ENCODE measurements around the gene MVD. TPM values are rescaled to one million over a fixed set of nuclear protein-coding genes. Genes with fewer than 3 reads are reported as not detected.
A peak's percentile ranks its signal among the peaks of the same experiment; 100 is the strongest.

The MVD gene
- total and polyA plus RNA-seq, 4 experiments from 2014 or later: 15.6 to 57.0 (median 35.9) TPM

DNA sequence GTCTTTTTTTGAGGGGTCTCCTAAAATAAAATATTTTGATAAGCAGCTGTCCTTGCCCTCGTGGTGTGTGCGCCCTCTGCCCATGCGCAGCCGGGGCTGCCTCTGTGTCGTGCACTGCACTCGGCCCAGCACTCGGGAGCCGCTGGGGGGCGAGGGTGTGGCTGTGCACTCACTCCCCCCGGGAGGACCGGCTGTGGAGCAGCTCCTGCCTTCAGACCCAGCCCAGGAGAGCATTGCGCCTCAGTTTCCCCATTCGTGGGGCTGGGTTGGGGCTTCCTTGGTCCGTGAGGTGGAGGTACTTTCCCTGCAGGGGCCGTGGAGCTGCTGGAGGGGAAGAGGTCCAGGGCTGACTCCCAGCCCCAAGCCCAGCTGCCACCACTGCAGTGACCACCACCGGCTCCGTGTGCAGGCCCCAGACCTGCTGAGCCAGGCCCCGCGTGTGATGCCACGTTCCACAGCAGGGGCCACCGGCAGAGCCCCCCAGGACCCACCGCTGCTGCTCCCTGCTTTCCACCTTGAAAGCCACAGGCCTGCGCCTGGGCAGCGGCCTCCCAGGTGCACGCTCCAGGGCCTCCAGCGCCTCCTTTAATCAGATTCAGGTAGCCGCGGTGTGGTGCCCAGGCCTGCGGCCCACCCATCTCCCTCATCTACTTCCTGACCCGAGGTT lies 30.8 kb downstream of the MVD start:
- H3K36me3 Mint-ChIP-seq: peaks cover 6 to 28% of the 10 kb centered on the region in 2 donors
- Histone ChIP-seq H3K27ac (ENCODE audit: low read depth, low read length) (no peak overlapping the region), H3K4me1 (ENCODE audit: insufficient read depth, low read length) (peaks cover 25% of the 10 kb centered on the region), H3K36me3 (ENCODE audit: insufficient read depth, low read length) (peaks cover 9% of the 10 kb centered on the region), H3K9me3 (ENCODE audit: control insufficient read depth in 1 of 2, low read length in 2 of 2) (no peaks in the 10 kb centered on the region), H3K27me3 (ENCODE audit: insufficient read depth, low read length) (no peaks in the 10 kb centered on the region), H3K4me3 (ENCODE audit: low read length in 2 of 2) (no peak overlapping the region)
- H3K27me3 Mint-ChIP-seq: peaks cover 0 to under 1% of the 10 kb centered on the region in 2 donors
- intact Hi-C loops (cut with micrococcal nuclease): loop anchor here (5.0 kb wide), 1 partner anchor 225 kb away; the partner anchor contains the start of genes GALNS and TRAPPC2L
- DNase-seq: peak in 1 of 5 donors; percentile 28
- CTCF ChIA-PET (ENCODE audit: partially characterized antibody): interaction anchor here (1.1 to 1.6 kb wide), 2 partner anchors 12 to 18 kb away, joined by 3 read pairs; no protein-coding TSS in a partner anchor
- H3K4me3 Mint-ChIP-seq: no peak overlapping the region
- POLR2A ChIA-PET (ENCODE audit: partially characterized antibody): interaction anchor here (1.6 to 6.0 kb wide), 4 partner anchors 12 to 56 kb away, joined by 7 to 50 read pairs (median 10); partner anchors contain the start of gene MVD
- H3K27ac Mint-ChIP-seq: peak overlapping the region in 6 of 7 donors; percentile 26 to 83 (median 52)
- peaks cover 0 to under 1% (median 0%) of the 10 kb centered on the region in 8 donors for H3K9me3 Mint-ChIP-seq
- peaks cover 5 to 31% (median 13%) of the 10 kb centered on the region in 4 donors for H3K4me1 Mint-ChIP-seq

DNA sequence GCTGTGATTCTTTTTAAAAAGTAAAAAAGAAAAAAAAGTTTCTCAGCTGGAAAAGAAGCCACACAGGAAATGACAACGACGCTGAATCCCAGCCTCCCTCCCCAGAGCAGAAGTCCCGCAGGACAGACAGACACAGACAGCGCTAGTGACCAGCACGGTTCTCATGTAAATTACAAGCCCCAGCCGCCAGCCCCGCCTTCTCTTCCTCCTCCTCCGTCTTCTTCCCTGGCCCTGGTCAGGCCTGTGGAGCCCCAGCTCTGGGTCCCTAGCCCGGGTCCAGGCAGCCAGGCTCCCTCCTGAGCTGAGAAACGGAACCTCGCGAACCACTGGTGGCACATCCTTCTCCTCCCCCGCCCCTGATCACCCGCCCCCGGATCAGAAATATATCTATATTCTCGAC lies 31.5 kb downstream of the MVD start:
- peaks cover 12 to 32% of the 10 kb centered on the region in 2 donors for H3K36me3 Mint-ChIP-seq
- no peaks in the 10 kb centered on the region for H3K9me3 ChIP-seq (ENCODE audit: control insufficient read depth in 1 of 2, low read length in 2 of 2)
- no peaks in the 10 kb centered on the region for H3K27me3 Mint-ChIP-seq
- ChIA-PET POLR2A (ENCODE audit: partially characterized antibody) (interaction anchor here (0.9 to 6.0 kb wide), 3 partner anchors 10 to 32 kb away, joined by 3 to 50 read pairs (median 12); partner anchors contain the start of gene MVD), CTCF (ENCODE audit: partially characterized antibody) (interaction anchor here (1.6 kb wide), 1 partner anchor 12 kb away, joined by 3 read pairs; no protein-coding TSS in a partner anchor)
- no peak overlapping the region for H3K27ac ChIP-seq (ENCODE audit: low read depth, low read length)
- peak in 1 of 5 donors; percentile 5 for DNase-seq
- no peaks in the 10 kb centered on the region for H3K9me3 Mint-ChIP-seq
- peaks cover 24% of the 10 kb centered on the region for H3K4me1 ChIP-seq (ENCODE audit: insufficient read depth, low read length)
- H3K27ac Mint-ChIP-seq: peak overlapping the region in 4 of 7 donors; percentile 26 to 84 (median 62)
- H3K36me3 ChIP-seq (ENCODE audit: insufficient read depth, low read length): peaks cover 9% of the 10 kb centered on the region
- H3K4me3 Mint-ChIP-seq: peak overlapping the region in 1 of 8 donors; percentile 24
- no peaks in the 10 kb centered on the region for H3K27me3 ChIP-seq (ENCODE audit: insufficient read depth, low read length)
- peaks cover 5 to 29% (median 11%) of the 10 kb centered on the region in 4 donors for H3K4me1 Mint-ChIP-seq
- intact Hi-C loops (cut with micrococcal nuclease): loop anchor here (5.0 kb wide), 1 partner anchor 226 kb away; the partner anchor contains the start of genes GALNS and TRAPPC2L
- H3K4me3 ChIP-seq (ENCODE audit: low read length in 2 of 2): no peak overlapping the region

DNA sequence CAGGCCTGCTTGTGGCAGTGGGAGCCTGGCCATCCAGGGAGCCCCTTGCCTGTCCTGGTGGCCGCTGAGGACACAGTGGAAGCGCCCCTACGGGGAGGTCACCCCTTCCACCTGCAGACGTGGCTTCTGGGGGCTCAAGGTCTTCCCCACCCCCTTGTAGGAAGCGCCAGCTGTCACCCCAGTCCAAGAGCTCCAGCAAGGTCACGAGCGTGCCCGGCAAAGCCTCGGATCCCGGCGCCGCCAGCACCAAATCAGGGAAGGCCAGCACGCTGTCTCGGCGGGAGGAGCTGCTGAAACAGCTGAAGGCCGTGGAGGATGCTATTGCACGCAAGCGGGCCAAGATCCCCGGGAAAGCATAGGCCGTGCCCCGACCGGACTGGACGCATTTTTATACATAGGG lies 31.9 kb downstream of the MVD start:
- Mint-ChIP-seq H3K27me3 (no peaks in the 10 kb centered on the region), H3K27ac (no peak overlapping the region), H3K4me1 (peaks cover 5 to 24% (median 9%) of the 10 kb centered on the region in 4 donors), H3K4me3 (no peak overlapping the region), H3K9me3 (no peaks in the 10 kb centered on the region), H3K36me3 (peaks cover 15 to 37% of the 10 kb centered on the region in 2 donors)
- H3K27ac ChIP-seq (ENCODE audit: low read depth, low read length): no peak overlapping the region
- DNase-seq: peak in 1 of 5 donors; percentile 28
- intact Hi-C loops (cut with micrococcal nuclease): loop anchor here (5.0 kb wide), 1 partner anchor 226 kb away; the partner anchor contains the start of genes GALNS and TRAPPC2L
- H3K9me3 ChIP-seq (ENCODE audit: control insufficient read depth in 1 of 2, low read length in 2 of 2): no peaks in the 10 kb centered on the region
- no peak overlapping the region for H3K4me3 ChIP-seq (ENCODE audit: low read length in 2 of 2)
- ChIA-PET CTCF (ENCODE audit: partially characterized antibody) (interaction anchor here (1.6 kb wide), 1 partner anchor 11 kb away, joined by 3 read pairs; no protein-coding TSS in a partner anchor), POLR2A (ENCODE audit: partially characterized antibody) (interaction anchor here (0.9 to 6.0 kb wide), 3 partner anchors 10 to 33 kb away, joined by 3 to 50 read pairs (median 12); partner anchors contain the start of gene MVD)
- no peaks in the 10 kb centered on the region for H3K27me3 ChIP-seq (ENCODE audit: insufficient read depth, low read length)
- peaks cover 9% of the 10 kb centered on the region for H3K36me3 ChIP-seq (ENCODE audit: insufficient read depth, low read length)
- peaks cover 20% of the 10 kb centered on the region for H3K4me1 ChIP-seq (ENCODE audit: insufficient read depth, low read length)

DNA sequence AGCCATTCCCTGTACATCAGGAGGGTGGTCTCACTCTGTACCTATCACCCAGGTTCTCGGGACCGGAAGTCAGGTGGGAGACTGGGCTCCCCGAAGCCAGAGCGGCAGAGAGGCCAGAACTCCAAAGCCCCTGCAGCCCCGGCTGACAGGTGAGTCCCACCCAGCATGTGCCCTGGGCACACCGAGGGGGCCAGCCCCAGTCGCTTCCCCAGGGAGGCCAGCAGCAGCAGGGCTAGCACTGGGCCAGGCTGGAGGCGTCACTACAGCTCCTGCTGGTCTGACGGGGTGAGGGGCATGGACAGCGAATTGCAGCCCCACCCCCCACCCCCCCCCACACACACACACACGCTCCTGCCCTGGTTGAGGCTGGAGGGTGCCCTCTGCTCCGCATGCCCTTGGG lies 32.5 kb downstream of the MVD start:
- Mint-ChIP-seq H3K27ac (peak overlapping the region in 1 of 7 donors; percentile 83), H3K4me1 (peaks cover 5 to 20% (median 8%) of the 10 kb centered on the region in 4 donors), H3K4me3 (no peak overlapping the region), H3K27me3 (no peaks in the 10 kb centered on the region), H3K36me3 (peaks cover 15 to 40% of the 10 kb centered on the region in 2 donors), H3K9me3 (no peaks in the 10 kb centered on the region)
- no peaks in the 10 kb centered on the region for H3K9me3 ChIP-seq (ENCODE audit: control insufficient read depth in 1 of 2, low read length in 2 of 2)
- CTCF ChIA-PET (ENCODE audit: partially characterized antibody): interaction anchor here (1.6 kb wide), 1 partner anchor 10 kb away, joined by 5 read pairs; no protein-coding TSS in a partner anchor
- DNase-seq: peak in 1 of 5 donors; percentile 36
- H3K4me1 ChIP-seq (ENCODE audit: insufficient read depth, low read length): peaks cover 18% of the 10 kb centered on the region
- peaks cover 9% of the 10 kb centered on the region for H3K36me3 ChIP-seq (ENCODE audit: insufficient read depth, low read length)
- no peaks in the 10 kb centered on the region for H3K27me3 ChIP-seq (ENCODE audit: insufficient read depth, low read length)
- intact Hi-C loops (cut with micrococcal nuclease): loop anchor here (5.0 kb wide), 1 partner anchor 227 kb away; the partner anchor contains the start of genes GALNS and TRAPPC2L
- POLR2A ChIA-PET (ENCODE audit: partially characterized antibody): interaction anchor here (0.9 to 6.0 kb wide), 2 partner anchors 11 kb away, joined by 3 to 50 read pairs; no protein-coding TSS in a partner anchor
- no peak overlapping the region for H3K27ac ChIP-seq (ENCODE audit: low read depth, low read length)
- H3K4me3 ChIP-seq (ENCODE audit: low read length in 2 of 2): no peak overlapping the region

DNA sequence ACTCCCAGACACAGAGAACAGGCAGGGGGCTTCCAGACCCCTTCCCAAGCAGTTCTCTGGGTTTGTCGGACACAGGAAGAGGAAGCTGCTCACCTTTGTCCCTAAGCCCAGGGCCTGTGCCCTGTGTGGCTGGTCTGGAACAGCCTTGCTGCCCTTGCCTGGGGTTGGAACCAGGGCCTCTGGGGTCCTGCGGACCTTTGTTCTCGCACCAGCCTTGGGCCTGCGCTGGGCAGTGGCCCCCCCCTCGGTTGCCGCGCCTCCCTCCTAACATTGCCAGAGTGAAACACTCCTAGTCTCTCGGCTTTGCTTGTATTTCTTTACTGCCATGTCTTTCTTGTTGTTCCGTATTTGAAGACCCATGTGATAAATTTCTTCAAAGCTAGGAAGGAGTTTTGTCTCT lies 33.1 kb downstream of the MVD start:
- Histone ChIP-seq H3K4me1 (ENCODE audit: insufficient read depth, low read length) (peaks cover 12% of the 10 kb centered on the region), H3K4me3 (ENCODE audit: low read length in 2 of 2) (no peak overlapping the region), H3K27me3 (ENCODE audit: insufficient read depth, low read length) (no peaks in the 10 kb centered on the region), H3K27ac (ENCODE audit: low read depth, low read length) (no peak overlapping the region), H3K36me3 (ENCODE audit: insufficient read depth, low read length) (peaks cover 15% of the 10 kb centered on the region), H3K9me3 (ENCODE audit: control insufficient read depth in 1 of 2, low read length in 2 of 2) (no peaks in the 10 kb centered on the region)
- H3K4me1 Mint-ChIP-seq: peaks cover 3 to 15% (median 6%) of the 10 kb centered on the region in 4 donors
- no peak overlapping the region for H3K4me3 Mint-ChIP-seq
- POLR2A ChIA-PET (ENCODE audit: partially characterized antibody): interaction anchor here (0.6 to 6.0 kb wide), 3 partner anchors 9 to 12 kb away, joined by 3 to 50 read pairs (median 3); partner anchors contain the start of gene IL17C
- intact Hi-C loops (cut with micrococcal nuclease): loop anchor here (5.0 kb wide), 1 partner anchor 227 kb away; the partner anchor contains the start of genes GALNS and TRAPPC2L
- CTCF ChIA-PET (ENCODE audit: partially characterized antibody): interaction anchor here (0.6 to 1.6 kb wide), 3 partner anchors 10 to 873 kb away, joined by 3 to 5 read pairs (median 3); no protein-coding TSS in a partner anchor
- DNase-seq: peak in 1 of 5 donors; percentile 2
- peak overlapping the region in 2 of 7 donors; percentile 46 to 92 for H3K27ac Mint-ChIP-seq
- H3K36me3 Mint-ChIP-seq: peaks cover 15 to 40% of the 10 kb centered on the region in 2 donors
- no peaks in the 10 kb centered on the region for H3K27me3 Mint-ChIP-seq
- no peaks in the 10 kb centered on the region for H3K9me3 Mint-ChIP-seq

DNA sequence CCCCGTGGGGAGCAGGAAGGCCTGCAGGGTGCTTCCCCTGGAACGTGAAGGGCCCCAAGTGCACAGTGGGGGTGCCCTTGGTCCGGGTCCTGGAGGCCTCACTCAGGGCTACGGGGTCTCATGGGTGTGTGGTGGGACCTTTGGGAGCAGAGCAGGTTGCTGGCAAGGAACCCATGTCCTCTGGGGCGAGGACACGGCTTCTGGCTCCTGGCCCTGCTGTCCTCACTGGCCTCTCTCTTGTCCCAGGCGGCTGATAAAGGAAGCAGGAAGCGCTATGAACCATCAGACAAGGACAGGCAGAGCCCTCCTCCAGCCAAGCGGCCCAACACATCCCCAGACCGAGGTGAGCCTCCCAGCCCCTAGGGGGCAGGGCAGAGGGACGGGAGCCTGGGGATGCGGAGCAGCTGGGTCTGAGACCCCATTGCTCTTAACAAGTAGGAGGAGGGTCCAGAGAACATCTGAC lies 34.3 kb downstream of the MVD start:
- peak overlapping the region in 3 of 7 donors; percentile 27 to 70 (median 35) for H3K27ac Mint-ChIP-seq
- H3K27me3 ChIP-seq (ENCODE audit: insufficient read depth, low read length): no peaks in the 10 kb centered on the region
- DNase-seq: peak in 1 of 5 donors; percentile 8
- H3K27ac ChIP-seq (ENCODE audit: low read depth, low read length): no peak overlapping the region
- H3K36me3 Mint-ChIP-seq: peaks cover 18 to 48% of the 10 kb centered on the region in 2 donors
- H3K27me3 Mint-ChIP-seq: no peaks in the 10 kb centered on the region
- no peak overlapping the region for H3K4me3 ChIP-seq (ENCODE audit: low read length in 2 of 2)
- H3K36me3 ChIP-seq (ENCODE audit: insufficient read depth, low read length): peaks cover 28% of the 10 kb centered on the region
- intact Hi-C loops (cut with micrococcal nuclease): no loop called here
- peaks cover 5% of the 10 kb centered on the region for H3K4me1 ChIP-seq (ENCODE audit: insufficient read depth, low read length)
- no peaks in the 10 kb centered on the region for H3K9me3 Mint-ChIP-seq
- POLR2A ChIA-PET (ENCODE audit: partially characterized antibody): interaction anchor here (6.0 kb wide), 1 partner anchor 9 kb away, joined by 50 read pairs; no protein-coding TSS in a partner anchor
- CTCF ChIA-PET (ENCODE audit: partially characterized antibody): interaction anchor here (0.6 to 1.4 kb wide), 2 partner anchors 11 to 16 kb away, joined by 3 read pairs; no protein-coding TSS in a partner anchor
- H3K4me3 Mint-ChIP-seq: no peak overlapping the region
- H3K9me3 ChIP-seq (ENCODE audit: control insufficient read depth in 1 of 2, low read length in 2 of 2): no peaks in the 10 kb centered on the region
- H3K4me1 Mint-ChIP-seq: peaks cover 2 to 11% (median 3%) of the 10 kb centered on the region in 4 donors
